Dermis microvascular lymphatic vessel endothelial cell (primary cell): ENCODE data around the gene SMTNL2. TPM values are rescaled to one million over a fixed set of nuclear protein-coding genes. Genes with fewer than 3 reads are reported as not detected.
"Not testable (repeated sequence)": the region's sequence is repeated elsewhere in the genome, so short reads cannot be mapped to it uniquely, and the experiment has no call there.

Source experiments
- DNase-seq, 2 donors: peaks; one replicate each; pipeline versions ENCODE4 v3.0.0 to v3.0.0-alpha.2; 2010; ENCODE audit warnings: low read depth in 2 of 2
- total RNA-seq: library from RNA; depleted of rRNA; stranded (reverse); fragments of >200 nt; gene quantifications from 2 replicates; pipeline ENCODE4 v1.2.1, GENCODE V29; 2014

SMTNL2 gene
- total RNA-seq, 1 donor from 2014 or later = not detected

DNA sequence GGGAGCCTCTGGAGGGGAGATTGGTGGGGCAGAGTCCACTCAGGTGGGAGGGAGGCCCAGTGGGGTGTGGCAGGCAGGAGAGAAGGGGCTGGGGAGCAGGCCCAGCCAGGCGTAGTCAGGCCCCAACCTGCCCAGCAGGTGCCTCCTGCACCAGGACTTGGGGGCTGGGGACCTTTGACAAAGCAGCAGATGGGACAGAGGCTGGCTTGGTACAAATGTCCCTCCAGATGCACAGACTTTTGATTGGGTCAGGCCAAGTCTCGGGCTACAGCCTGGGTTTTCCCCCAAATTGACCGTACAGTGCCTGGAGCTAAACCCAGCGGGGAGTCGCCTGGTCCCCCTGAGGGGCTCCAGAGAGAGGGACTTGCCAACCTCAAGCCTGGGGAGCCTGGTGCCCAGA, 24.4 kb upstream of the SMTNL2 start:
- no peak for DNase-seq

DNA sequence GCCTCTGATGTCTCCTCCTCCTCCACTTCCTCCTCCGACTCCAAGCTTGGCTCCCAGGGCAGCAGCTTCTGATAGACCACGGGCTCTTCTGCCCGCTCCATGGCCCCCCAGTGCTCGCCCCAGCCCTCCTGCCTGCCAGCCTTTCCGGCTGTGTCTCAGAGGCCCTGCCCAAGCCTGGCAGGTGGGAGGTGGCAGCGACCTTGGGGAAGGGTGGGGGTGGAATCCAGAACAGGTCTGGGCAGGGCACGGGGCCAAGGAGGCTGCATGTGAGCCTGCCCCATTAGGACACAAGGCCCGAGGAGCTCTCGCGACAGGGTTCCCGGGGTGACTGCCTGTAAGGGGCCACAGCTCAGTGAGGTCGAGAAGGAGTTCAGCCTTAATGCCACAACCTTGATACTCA, 23.9 kb upstream of the SMTNL2 start, which contains the start of gene GGT6:
Gene GGT6 (minus strand): TSS at position 157 of the 400 bp plus-strand sequence. CDS start 56 bp downstream, at position 101.
- DNase-seq = no peak

GRCh38 chr17:4560837-4561256, 23.5 kb upstream of the SMTNL2 start:
- no peak for DNase-seq

DNA sequence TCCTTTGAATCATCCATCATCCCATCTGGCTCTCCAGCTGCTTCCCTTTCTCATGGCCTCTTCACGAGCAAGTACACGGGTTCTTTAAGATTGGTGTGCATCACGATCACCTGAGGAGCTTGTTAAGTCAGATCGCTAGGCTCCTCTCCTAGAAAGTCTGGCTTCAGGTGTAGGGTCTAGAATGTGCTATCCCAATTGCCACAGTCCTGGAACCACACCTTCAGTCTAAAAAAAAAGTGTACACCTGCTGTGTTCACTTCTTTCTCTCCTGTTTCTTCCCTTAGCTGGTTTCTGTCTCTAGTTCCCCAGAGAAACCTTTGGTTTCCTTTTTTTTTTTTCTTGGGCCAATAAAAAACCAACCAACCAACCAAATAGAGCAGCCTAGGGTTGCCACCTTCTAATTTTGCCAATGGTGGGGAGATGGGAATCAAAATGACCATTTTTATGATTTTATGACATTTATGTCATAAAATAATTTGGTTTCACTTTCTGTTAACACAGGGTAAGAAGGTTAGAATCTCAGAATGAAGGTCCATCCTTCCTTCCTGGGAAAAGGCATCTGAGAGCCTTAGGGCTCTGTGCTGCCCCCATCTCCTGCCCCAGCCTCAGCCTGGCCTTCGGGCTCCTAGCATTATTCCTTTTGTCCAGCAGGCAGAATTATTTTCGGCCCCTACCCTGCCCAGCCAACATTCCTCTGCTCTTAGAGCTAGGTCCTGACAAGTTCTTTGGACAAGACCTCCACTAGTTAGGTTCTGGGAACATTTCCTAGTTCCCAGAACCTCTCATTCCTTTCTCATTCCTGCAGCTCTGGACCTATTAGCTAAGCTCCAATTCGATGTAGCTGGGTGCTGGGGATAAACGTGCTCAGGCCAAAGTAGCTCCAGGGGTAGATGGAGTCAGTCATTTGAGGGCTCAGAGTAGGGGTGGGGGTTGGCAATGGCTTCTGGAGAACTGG, 22.0 kb upstream of the SMTNL2 start:
- DNase-seq = no peak

GRCh38 chr17:4565209-4566141, 18.9 kb upstream of the SMTNL2 start:
- DNase-seq = peak; percentile 64 to 82

GRCh38 chr17:4566785-4567184, 17.5 kb upstream of the SMTNL2 start:
- peak; percentile 39 to 53 for DNase-seq

DNA sequence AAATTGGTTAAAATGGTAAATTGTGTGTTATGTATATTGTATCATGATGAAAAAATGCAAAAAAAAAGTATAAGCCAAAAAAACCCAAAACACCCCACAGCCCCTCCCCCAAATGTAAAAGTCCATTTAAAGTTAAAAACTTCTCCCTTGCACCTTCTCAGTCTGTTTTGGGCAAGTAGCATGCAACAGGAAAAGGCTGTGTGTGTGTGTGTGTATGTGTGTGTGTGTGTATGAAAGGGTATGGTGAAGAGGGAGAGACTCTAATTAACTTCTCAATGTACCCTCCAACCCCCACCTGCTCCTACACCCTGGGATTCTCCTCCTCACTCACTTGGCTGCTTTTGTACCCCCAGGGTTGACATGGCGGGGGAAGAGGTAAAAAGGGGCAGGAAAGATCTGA, 14.7 kb upstream of the SMTNL2 start:
- no peak for DNase-seq

DNA sequence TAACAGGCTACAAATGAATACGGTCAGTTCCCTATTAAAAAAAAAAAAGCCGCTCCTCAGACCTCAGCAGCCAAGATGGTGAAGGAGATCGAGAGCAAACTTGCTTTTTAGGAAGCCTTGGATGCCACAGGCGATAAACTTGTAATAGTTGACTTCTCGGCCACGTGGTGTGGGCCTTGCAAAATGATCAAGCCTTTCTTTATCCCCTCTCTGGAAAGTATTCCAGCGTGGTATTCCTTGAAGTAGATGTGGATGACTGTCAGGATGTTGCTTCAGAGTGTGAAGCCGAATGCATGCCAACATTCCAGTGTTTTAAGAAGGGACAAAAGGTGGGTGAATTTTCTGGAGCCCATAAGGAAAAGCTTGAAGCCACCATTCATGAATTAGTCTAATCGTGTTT, 12.2 kb upstream of the SMTNL2 start:
- no peak for DNase-seq

DNA sequence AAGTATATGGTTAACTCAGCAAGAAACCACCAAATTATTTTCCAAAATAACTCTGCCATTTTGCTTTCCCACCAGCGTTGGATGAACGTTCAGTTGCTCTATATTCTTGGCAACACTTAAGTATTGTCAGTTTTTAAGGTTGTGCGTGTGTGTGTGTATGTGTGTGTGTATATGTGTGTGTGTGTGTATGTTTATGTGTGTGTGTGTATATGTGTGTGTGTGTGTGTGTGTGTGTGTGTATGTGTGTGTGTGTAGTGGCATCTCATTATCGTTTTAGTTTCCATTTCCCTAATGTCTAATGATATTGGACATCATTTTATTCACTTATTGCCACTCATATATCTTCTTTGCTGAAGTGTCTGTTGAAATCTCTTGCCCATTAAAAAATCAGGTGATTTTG, 11.2 kb upstream of the SMTNL2 start:
- no peak for DNase-seq

- no peak for DNase-seq
These were observed 10.7 kb upstream of the SMTNL2 start for GRCh38 chr17:4573669-4574068.

GRCh38 chr17:4574448-4575045, 9.8 kb upstream of the SMTNL2 start:
- no peak for DNase-seq

GRCh38 chr17:4576161-4576558, 8.2 kb upstream of the SMTNL2 start:
- DNase-seq = no peak

GRCh38 chr17:4576729-4577322, 7.5 kb upstream of the SMTNL2 start:
- no peak for DNase-seq

DNA sequence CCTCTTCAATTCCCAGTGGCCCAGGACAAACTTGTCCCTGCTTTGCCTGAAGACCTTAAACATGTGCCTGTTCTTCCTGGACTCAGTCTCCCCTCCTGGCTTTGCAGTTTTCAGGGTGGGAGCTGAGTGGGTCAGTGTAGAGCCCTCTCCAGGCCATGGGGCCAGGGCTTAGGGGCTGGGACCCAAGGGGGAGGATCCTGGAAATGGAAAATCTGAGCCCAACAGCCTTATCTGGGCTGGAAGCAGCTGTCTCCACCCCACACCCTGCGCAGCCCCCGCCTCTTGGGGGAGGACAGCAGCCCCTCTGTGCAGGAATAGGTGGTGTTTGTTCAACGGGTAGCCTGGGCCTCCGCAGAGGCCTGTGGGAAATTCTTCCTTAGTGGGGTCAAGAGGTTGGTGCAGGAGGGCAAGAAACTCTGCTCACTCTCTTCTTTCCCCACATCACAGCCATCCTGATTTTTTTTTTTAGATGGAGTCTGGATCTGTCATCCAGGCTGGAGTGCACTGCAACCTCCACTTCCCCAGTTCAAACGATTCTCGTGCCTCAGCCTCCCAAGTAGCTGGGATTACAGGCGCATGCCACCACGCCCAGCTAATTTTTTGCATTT, 6.8 kb upstream of the SMTNL2 start:
- no peak for DNase-seq

DNA sequence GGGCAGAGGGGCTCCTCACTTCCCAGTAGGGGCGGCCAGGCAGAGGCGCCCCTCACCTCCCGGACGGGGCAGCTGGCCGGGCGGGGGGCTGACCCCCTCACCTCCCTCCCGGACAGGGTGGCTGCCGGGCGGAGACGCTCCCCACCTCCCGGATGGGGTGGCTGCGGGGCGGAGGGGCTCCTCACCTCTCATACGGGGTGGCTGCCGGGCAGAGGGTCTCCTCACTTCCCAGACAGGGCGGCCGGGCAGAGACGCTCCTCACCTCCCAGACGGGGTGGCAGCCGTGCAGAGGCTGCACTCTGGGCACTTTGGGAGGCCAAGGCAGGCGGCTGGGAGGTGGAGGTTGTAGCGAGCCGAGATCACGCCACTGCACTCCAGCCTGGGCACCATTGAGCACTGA, 6.0 kb upstream of the SMTNL2 start:
- DNase-seq = not testable (repeated sequence)

- no peak for DNase-seq
These were observed 4.7 kb upstream of the SMTNL2 start for GRCh38 chr17:4579678-4580077.

DNA sequence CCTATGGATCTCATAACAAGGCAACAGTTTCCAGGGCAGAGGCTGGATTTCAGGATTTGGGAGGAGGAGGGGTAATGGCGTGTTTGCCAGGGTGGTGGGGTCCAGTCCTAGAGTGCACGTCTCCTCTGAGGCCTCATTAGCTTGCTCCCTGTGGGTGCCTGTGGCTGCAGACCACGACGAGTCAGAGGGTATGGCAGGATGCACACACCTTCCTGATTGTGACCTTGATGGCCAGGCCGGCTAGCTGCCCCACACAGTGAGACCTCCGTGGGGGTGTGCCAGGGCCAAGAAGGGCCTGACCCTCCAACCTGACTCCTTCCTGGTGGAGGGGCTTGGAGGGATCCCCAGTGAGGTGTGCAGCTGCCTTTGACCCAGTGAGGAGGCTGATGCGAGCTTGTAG, 4.0 kb upstream of the SMTNL2 start:
- no peak for DNase-seq

DNA sequence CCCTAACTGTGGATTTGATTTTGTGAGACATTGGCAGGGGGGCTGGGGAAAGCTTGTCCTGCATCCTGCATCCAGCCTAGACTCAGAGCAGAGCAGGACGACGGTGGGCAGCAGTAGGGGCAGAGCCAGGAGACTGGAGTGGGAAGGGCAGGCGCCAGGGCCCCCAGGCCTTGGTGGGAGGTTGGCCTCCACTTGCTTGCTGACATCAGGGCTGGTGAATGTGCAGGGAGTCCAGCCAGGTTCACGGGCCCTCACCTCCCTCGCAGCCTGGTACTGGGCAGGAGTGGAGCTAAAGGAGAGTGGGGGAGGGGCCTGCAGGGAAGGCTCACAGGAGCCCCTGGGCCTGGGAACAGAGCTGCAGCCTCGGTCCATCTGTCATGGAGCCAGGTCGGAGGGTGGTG, 2.2 kb upstream of the SMTNL2 start:
- DNase-seq = no peak

DNA sequence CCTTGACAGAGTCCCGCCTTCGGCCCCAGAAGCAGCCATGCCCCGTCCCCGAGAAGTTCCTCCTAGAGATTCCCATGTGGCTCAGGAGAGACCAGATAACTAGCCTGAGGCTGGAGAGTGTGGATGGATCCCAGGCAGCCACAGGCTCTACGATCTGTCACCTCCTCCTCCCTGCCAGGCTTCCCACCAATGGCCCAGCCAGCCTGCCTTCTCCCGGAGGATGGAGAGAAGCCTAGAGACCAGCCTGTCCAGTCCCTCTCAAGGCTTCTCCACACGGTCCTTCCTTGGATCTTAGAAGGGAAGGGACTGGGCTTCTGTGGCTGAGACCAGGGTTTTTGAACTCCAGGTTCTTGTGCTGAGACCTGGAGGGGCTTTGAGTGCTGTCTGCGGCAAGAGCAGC, 1.6 kb upstream of the SMTNL2 start:
- no peak for DNase-seq

DNA sequence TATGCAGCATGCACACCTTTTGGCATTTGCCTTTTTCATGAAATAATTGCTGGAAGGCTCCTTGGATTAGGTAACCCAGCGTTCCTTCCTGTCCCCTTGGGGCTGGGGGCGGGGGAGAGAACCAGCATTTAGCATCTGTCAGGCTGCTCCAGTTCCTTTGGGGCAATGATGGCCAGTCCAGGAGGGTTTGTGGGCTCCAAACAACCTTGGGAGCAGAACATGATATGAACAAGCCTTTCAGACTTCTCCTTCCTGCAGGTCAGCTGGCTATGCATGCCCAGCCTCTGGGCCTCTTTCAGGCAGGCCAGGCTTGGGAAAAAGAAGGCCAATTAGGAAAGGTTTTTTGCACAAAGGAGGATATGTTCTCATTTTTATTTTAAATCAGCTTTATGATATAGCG, 1.1 kb upstream of the SMTNL2 start:
- no peak for DNase-seq

- peak in 1 of 2 donors; percentile 18 for DNase-seq
These were observed 588 bp upstream of the SMTNL2 start for GRCh38 chr17:4583782-4584100.
